Subcutaneous adipose tissue (tissue), 4 donors: ENCODE results near the gene DGAT2L6. TPM values are rescaled to one million over a fixed set of nuclear protein-coding genes. Genes with fewer than 3 reads are reported as not detected.

ENCODE experiments used
- total RNA-seq, 4 donors: library from RNA; depleted of rRNA; stranded (reverse); fragments of >200 nt; gene quantifications; one replicate each; pipeline ENCODE4 v1.1.0, GENCODE V29; 2016
- TF ChIP-seq, protein P1 (sequence below): fragments of 450-650 bp; IDR thresholded peaks from one replicate; pipeline ENCODE4 v1.5.1; 2016; ENCODE audit warnings: low read depth, mild to moderate bottlenecking, control low read depth, antibody characterized with exemption, moderate library complexity

DGAT2L6 gene
- total RNA-seq, 4 donors from 2014 or later = not detected

DNA sequence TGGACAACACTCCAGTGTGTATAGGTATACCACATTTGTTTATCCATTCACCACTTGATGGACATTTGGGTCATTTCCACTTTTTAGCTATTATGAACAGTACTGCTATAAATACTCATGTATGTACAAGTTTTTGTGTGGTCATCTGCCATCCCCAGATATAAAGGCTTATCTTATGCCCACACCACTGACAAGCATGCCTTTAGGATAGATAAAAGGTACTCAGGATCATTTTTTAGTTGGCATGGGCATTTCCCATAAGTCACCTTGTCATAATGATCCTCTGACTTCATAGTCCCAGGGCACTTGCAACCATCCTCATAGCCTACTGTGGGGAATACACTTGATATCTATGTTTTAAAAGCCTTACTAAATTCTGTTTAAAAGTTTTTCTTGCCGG, 63.5 kb downstream of the DGAT2L6 start:
- TF ChIP-seq, protein P1, sequence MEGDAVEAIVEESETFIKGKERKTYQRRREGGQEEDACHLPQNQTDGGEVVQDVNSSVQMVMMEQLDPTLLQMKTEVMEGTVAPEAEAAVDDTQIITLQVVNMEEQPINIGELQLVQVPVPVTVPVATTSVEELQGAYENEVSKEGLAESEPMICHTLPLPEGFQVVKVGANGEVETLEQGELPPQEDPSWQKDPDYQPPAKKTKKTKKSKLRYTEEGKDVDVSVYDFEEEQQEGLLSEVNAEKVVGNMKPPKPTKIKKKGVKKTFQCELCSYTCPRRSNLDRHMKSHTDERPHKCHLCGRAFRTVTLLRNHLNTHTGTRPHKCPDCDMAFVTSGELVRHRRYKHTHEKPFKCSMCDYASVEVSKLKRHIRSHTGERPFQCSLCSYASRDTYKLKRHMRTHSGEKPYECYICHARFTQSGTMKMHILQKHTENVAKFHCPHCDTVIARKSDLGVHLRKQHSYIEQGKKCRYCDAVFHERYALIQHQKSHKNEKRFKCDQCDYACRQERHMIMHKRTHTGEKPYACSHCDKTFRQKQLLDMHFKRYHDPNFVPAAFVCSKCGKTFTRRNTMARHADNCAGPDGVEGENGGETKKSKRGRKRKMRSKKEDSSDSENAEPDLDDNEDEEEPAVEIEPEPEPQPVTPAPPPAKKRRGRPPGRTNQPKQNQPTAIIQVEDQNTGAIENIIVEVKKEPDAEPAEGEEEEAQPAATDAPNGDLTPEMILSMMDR = no peak

DNA sequence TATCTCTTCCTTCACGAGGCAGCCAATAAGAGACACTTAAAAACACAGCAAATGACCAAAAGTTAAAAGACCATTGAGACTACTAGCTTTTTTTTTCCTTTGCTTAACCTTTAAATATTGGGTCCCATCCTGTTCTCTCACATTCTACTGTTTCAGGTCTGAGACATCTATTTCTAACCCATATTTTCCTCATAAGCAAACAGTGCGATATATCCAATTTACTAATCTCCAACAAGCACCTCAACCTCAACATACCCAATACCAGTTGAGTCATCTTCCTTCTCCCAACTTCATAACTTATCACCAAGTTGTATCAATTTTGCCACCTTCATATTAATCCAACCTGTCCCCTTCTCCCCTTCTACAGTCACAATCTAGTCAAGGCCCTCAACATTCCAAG, 64.2 kb downstream of the DGAT2L6 start:
- TF ChIP-seq, protein P1 = no peak

- TF ChIP-seq, protein P1 = no peak
Measured at GRCh38 chrX:70244881-70245280, 67.6 kb downstream of the DGAT2L6 start.

GRCh38 chrX:70247252-70247651, 70.0 kb downstream of the DGAT2L6 start:
- TF ChIP-seq, protein P1 = no peak

- TF ChIP-seq, protein P1 = no peak
Measured at GRCh38 chrX:70252491-70252890, 75.2 kb downstream of the DGAT2L6 start.

GRCh38 chrX:70253377-70254062, 76.2 kb downstream of the DGAT2L6 start:
- TF ChIP-seq, protein P1 = no peak

GRCh38 chrX:70254063-70254400, 76.7 kb downstream of the DGAT2L6 start:
- TF ChIP-seq, protein P1 = no peak
